Gastroesophageal sphincter (tissue), 3 donors: ENCODE measurements around the gene BAZ2B.
"Not testable (repeated sequence)": the region's sequence is repeated elsewhere in the genome, so short reads cannot be mapped to it uniquely, and the experiment has no call there.

Experiments used
- POLR2A ChIP-seq, 2 donors: fragments of 450-650 bp; IDR thresholded peaks; one replicate each; pipeline ENCODE4 v1.6.1; 2017; ENCODE audit warnings: antibody characterized with exemption in 2 of 2, mild to moderate bottlenecking in 2 of 2, moderate library complexity in 1 of 2
- POLR2AphosphoS5 ChIP-seq: sonication (generic); formaldehyde crosslinking; IDR thresholded peaks from one replicate; pipeline ENCODE4 v1.6.1; 2017; ENCODE audit warnings: antibody characterized with exemption
- TF ChIP-seq, protein P1 (sequence below), 4 experiments: fragments of 200-600 bp in 2 of 4; fragments of 450-650 bp in 2 of 4; sonication (generic) in 1 of 4; IDR thresholded peaks; one replicate each; pipeline ENCODE4 v1.5.1; 2017 to 2019; ENCODE audit warnings: antibody characterized with exemption in 4 of 4, mild to moderate bottlenecking in 2 of 4, moderate library complexity in 2 of 4

DNA sequence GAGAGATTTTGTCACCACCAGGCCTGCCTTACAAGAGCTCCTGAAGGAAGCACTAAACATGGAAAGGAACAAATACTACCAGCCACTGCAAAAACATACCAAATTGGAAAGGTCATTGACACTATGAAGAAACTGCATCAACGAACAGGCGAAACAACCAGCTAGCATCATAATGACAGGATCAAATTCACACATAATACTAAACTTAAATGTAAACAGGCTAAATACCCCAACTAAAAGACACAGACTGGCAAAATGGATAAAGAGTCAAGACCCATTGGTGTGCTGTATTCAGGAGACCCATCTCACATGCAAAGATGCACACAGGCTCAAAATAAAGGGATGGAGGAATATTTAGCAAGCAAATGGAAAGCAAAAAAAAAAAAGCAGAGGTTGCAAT lies 9.3 kb upstream of the BAZ2B start:
- not testable (repeated sequence) for TF ChIP-seq POLR2AphosphoS5; POLR2A (IDR thresholded peaks at IDR 0.05)
- TF ChIP-seq, protein P1, sequence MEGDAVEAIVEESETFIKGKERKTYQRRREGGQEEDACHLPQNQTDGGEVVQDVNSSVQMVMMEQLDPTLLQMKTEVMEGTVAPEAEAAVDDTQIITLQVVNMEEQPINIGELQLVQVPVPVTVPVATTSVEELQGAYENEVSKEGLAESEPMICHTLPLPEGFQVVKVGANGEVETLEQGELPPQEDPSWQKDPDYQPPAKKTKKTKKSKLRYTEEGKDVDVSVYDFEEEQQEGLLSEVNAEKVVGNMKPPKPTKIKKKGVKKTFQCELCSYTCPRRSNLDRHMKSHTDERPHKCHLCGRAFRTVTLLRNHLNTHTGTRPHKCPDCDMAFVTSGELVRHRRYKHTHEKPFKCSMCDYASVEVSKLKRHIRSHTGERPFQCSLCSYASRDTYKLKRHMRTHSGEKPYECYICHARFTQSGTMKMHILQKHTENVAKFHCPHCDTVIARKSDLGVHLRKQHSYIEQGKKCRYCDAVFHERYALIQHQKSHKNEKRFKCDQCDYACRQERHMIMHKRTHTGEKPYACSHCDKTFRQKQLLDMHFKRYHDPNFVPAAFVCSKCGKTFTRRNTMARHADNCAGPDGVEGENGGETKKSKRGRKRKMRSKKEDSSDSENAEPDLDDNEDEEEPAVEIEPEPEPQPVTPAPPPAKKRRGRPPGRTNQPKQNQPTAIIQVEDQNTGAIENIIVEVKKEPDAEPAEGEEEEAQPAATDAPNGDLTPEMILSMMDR (IDR thresholded peaks at IDR 0.05) = not testable (repeated sequence)
